Gastrocnemius medialis (tissue), 4 donors: ENCODE results near the gene JDP2. TPM values are rescaled to one million over a fixed set of nuclear protein-coding genes. Genes with fewer than 3 reads are reported as not detected.

Source experiments
- ATAC-seq, 2 donors: fragments of 150-250 bp; one replicate each; pipeline ENCODE4 v1.9.1; 2016
- DNase-seq, 2 donors: peaks; one replicate each; pipeline ENCODE4 v3.0.0-alpha.2; 2019
- H3K27ac ChIP-seq, 4 donors: fragments of 200-600 bp; sonication (generic); 1 replicate in 1 of 4; 2 replicates in 3 of 4; pipeline ENCODE4 v1.5.1; 2016 to 2018; ENCODE audit warnings: mild to moderate bottlenecking in 2 of 4, moderate library complexity in 1 of 4
- H3K27me3 ChIP-seq, 3 donors: fragments of 200-600 bp; sonication (generic) in 2 of 3; 1 replicate in 1 of 3; 2 replicates in 2 of 3; pipeline versions ENCODE4 v1.5.1 to v1.6.0; 2016 to 2019; ENCODE audit warnings: mild to moderate bottlenecking in 1 of 3, moderate library complexity in 1 of 3
- H3K36me3 ChIP-seq, 2 donors: fragments of 200-600 bp; sonication (generic) in 1 of 2; one replicate each; pipeline ENCODE4 v1.5.1; 2017 to 2018
- H3K4me1 ChIP-seq, 2 donors: fragments of 200-600 bp; sonication (generic) in 1 of 2; one replicate each; pipeline ENCODE4 v1.5.1; 2016 to 2017; ENCODE audit warnings: mild to moderate bottlenecking in 2 of 2
- H3K4me3 ChIP-seq, 4 donors: fragments of 200-600 bp; sonication (generic) in 3 of 4; 1 replicate in 1 of 4; 2 replicates in 3 of 4; pipeline ENCODE4 v1.5.1; 2016 to 2019; ENCODE audit warnings: mild to moderate bottlenecking in 2 of 4
- H3K9me3 ChIP-seq, 3 donors: fragments of 200-600 bp; sonication (generic) in 2 of 3; 1 replicate in 1 of 3; 2 replicates in 2 of 3; pipeline ENCODE4 v1.5.1; 2016 to 2019
- CTCF ChIP-seq, 5 experiments: fragments of 450-650 bp in 3 of 5; fragments of 200-600 bp in 2 of 5; sonication (generic) in 2 of 5; IDR thresholded peaks in 4 of 5; conservative IDR thresholded peaks in 1 of 5; 1 replicate in 4 of 5; 2 replicates in 1 of 5; pipeline ENCODE4 v1.5.1; 2016 to 2019; ENCODE audit warnings: antibody characterized with exemption in 5 of 5, mild to moderate bottlenecking in 3 of 5, moderate library complexity in 3 of 5
- POLR2A ChIP-seq, 2 donors: fragments of 450-650 bp; IDR thresholded peaks; one replicate each; pipeline ENCODE4 v1.6.1; 2017; ENCODE audit warnings: antibody characterized with exemption in 2 of 2, mild to moderate bottlenecking in 2 of 2, moderate library complexity in 2 of 2
- in situ Hi-C, 4 donors: fragments of 200-750 bp; cut with MboI; loops; one replicate each; pipeline versions ENCODE4 v1.15.0 to v1.8.0; 2017; ENCODE audit warnings: low sequenced_read_pairs in 4 of 4
- intact Hi-C: fragments of 100-400 bp; cut with DNase I; formaldehyde crosslinking; loops from one replicate; pipeline ENCODE4 v1.15.1; 2023; ENCODE audit warnings: low total_unique reads
- total RNA-seq, 4 donors: library from RNA; depleted of rRNA; stranded (reverse); fragments of >200 nt; gene quantifications; one replicate each; pipeline versions ENCODE4 v1.1.0 to v1.2.3, GENCODE V29; 2016

Gene JDP2
- total RNA-seq, 4 donors from 2014 or later, result 17.3 to 80.2 (median 31.7) TPM

- in situ Hi-C loops, result no loop called here
- Histone ChIP-seq H3K27ac (peak overlapping the region; percentile 72 to 93 (median 87)), H3K27me3 (no peaks in the 10 kb centered on the region), H3K4me3 (no peak overlapping the region), H3K4me1 (peaks cover 60 to 71% of the 10 kb centered on the region in 2 donors), H3K9me3 (no peaks in the 10 kb centered on the region), H3K36me3 (no peaks in the 10 kb centered on the region)
- intact Hi-C loops, result no loop called here
- TF ChIP-seq CTCF (IDR thresholded peaks at IDR 0.05 in 4 of 5, conservative IDR thresholded peaks at IDR 0.05 in 1 of 5) (no peak), POLR2A (IDR thresholded peaks at IDR 0.05) (no peak)
- no peak for ATAC-seq
- no peak for DNase-seq
Observed at GRCh38 chr14:75459791-75460190, 32.0 kb downstream of the JDP2 start.

- H3K4me1 ChIP-seq, result peaks cover 59 to 69% of the 10 kb centered on the region in 2 donors
- intact Hi-C loops, result no loop called here
- H3K36me3 ChIP-seq, result no peaks in the 10 kb centered on the region
Observed at GRCh38 chr14:75460394-75460793, 32.6 kb downstream of the JDP2 start.

GRCh38 chr14:75461303-75461702, 33.5 kb downstream of the JDP2 start:
- no peak for ATAC-seq
- in situ Hi-C loops, result no loop called here
- intact Hi-C loops, result no loop called here
- Histone ChIP-seq H3K27ac (peak overlapping the region; percentile 72 to 93 (median 87)), H3K4me3 (no peak overlapping the region), H3K4me1 (peaks cover 59 to 69% of the 10 kb centered on the region in 2 donors), H3K27me3 (no peaks in the 10 kb centered on the region), H3K9me3 (no peaks in the 10 kb centered on the region), H3K36me3 (no peaks in the 10 kb centered on the region)
- no peak for TF ChIP-seq POLR2A (IDR thresholded peaks at IDR 0.05)
- TF ChIP-seq CTCF (IDR thresholded peaks at IDR 0.05 in 4 of 5, conservative IDR thresholded peaks at IDR 0.05 in 1 of 5), result no peak
- no peak for DNase-seq

More at GRCh38 chr14:75460394-75460793, 32.6 kb downstream of the JDP2 start:
- in situ Hi-C loops, result no loop called here
- no peak for TF ChIP-seq POLR2A (IDR thresholded peaks at IDR 0.05)
- TF ChIP-seq CTCF (IDR thresholded peaks at IDR 0.05 in 4 of 5, conservative IDR thresholded peaks at IDR 0.05 in 1 of 5), result no peak
- Histone ChIP-seq H3K9me3 (no peaks in the 10 kb centered on the region), H3K27ac (peak overlapping the region; percentile 72 to 93 (median 87)), H3K27me3 (no peaks in the 10 kb centered on the region), H3K4me3 (no peak overlapping the region)
- no peak for DNase-seq
- no peak for ATAC-seq

GRCh38 chr14:75461755-75462349, 34.0 kb downstream of the JDP2 start:
- Histone ChIP-seq H3K36me3 (no peaks in the 10 kb centered on the region), H3K4me3 (no peak overlapping the region), H3K9me3 (no peaks in the 10 kb centered on the region), H3K27ac (peak overlapping the region in 3 of 4 donors; percentile 72 to 87 (median 87)), H3K27me3 (no peaks in the 10 kb centered on the region), H3K4me1 (peaks cover 59 to 69% of the 10 kb centered on the region in 2 donors)
- no peak for TF ChIP-seq CTCF (IDR thresholded peaks at IDR 0.05 in 4 of 5, conservative IDR thresholded peaks at IDR 0.05 in 1 of 5)
- TF ChIP-seq POLR2A (IDR thresholded peaks at IDR 0.05), result no peak
- no peak for DNase-seq
- intact Hi-C loops (no loop called here), in situ Hi-C loops (no loop called here)
- no peak for ATAC-seq

GRCh38 chr14:75464626-75465025, 36.8 kb downstream of the JDP2 start:
- Histone ChIP-seq H3K9me3 (no peaks in the 10 kb centered on the region), H3K36me3 (peaks cover 0 to 10% of the 10 kb centered on the region in 2 donors), H3K27me3 (no peaks in the 10 kb centered on the region), H3K4me3 (no peak overlapping the region), H3K4me1 (peaks cover 45 to 47% of the 10 kb centered on the region in 2 donors), H3K27ac (peak overlapping the region; percentile 74 to 87 (median 80))
- no peak for DNase-seq
- in situ Hi-C loops (no loop called here), intact Hi-C loops (no loop called here)
- no peak for ATAC-seq
- no peak for TF ChIP-seq POLR2A (IDR thresholded peaks at IDR 0.05)
- no peak for TF ChIP-seq CTCF (IDR thresholded peaks at IDR 0.05 in 4 of 5, conservative IDR thresholded peaks at IDR 0.05 in 1 of 5)
